Activated CD8-positive, alpha-beta memory T cell treated with anti-CD3 and anti-CD28 coated beads, Interleukin-2, amount 10 ng/mL, durations not matched to agents 7 days and 5 days (primary cell): ENCODE results near the gene ALDOC. TPM values are rescaled to one million over a fixed set of nuclear protein-coding genes. Genes with fewer than 3 reads are reported as not detected.

Source experiments
- ATAC-seq: fragments of 150-1000 bp; cut with Tn5 transposase; one replicate; pipeline ENCODE4 v1.10.0; 2021; ENCODE audit warnings: moderate library complexity
- CTCF ChIA-PET: fragments of 350-600 bp; sonication (Branson Sonifier 250); formaldehyde crosslinking; loops from one replicate; lab custom pipeline; 2021; ENCODE audit warnings: antibody characterized with exemption; lab: Charles Lee
- DNase-seq: peaks from one replicate; pipeline ENCODE4 v3.0.0-alpha.2; 2020
- H3K27ac Mint-ChIP-seq: one replicate; pipeline ENCODE4 v1.8.0; 2021; ENCODE audit warnings: mild to moderate bottlenecking, mixed read lengths
- H3K27me3 Mint-ChIP-seq: one replicate; pipeline ENCODE4 v1.8.0; 2021; ENCODE audit warnings: mixed read lengths
- H3K36me3 Mint-ChIP-seq: one replicate; pipeline ENCODE4 v1.8.0; 2021; ENCODE audit warnings: mild to moderate bottlenecking, mixed read lengths
- H3K4me1 Mint-ChIP-seq: one replicate; pipeline ENCODE4 v1.8.0; 2021; ENCODE audit warnings: mixed read lengths
- H3K4me3 Mint-ChIP-seq: one replicate; pipeline ENCODE4 v1.8.0; 2021; ENCODE audit warnings: mild to moderate bottlenecking, moderate library complexity, mixed read lengths
- H3K9me3 Mint-ChIP-seq: one replicate; pipeline ENCODE4 v1.8.0; 2022; ENCODE audit warnings: low read depth, mixed read lengths
- total RNA-seq, 2 experiments: library from RNA; stranded (reverse); gene quantifications; one replicate each; pipeline ENCODE4 v1.2.3, GENCODE V29; 2021

ALDOC gene
- total RNA-seq: 10 to 100 TPM; 36.9 to 52.0 TPM

DNA sequence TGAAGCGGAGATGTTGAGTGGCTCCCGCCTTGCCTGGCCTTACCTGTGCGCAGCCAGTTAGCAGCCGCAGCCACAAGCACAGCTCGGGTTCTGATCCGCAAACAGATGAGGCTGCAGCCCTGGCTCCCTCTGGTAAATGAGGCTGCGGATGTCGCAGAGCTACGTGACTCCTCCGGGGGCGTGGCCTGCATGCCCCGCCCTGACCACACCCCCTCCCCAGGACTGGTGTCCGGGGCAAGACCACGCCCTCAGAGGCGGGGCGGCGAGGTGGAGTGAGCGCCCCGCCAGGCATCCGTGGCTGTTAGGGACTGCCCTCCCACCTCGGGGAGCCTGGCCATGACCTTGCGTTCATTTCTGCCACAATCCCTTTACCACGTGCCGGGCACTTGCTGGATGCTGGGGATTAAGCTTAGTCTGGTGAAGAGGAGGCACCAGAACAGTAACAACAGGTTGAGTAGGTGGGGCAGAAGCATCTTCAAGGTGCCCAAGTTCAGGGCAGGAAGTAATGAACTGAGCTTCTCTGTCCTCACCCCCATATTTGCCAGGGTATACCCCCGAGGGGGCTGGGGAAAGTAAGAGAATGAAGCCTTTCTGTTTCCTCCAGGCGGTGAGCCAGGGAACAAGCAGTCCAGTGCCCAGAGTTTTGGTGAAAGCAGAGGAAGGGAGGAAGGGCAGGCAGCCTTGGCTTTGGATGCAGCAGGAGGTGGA is at the start of gene ALDOC:
ALDOC (minus strand) TSS at position 138 of the 708 bp plus-strand sequence. CDS start 1,363 bp downstream, outside the sequence.
- Mint-ChIP-seq H3K27me3 (no peaks in the 10 kb centered on the region), H3K36me3 (peaks cover 49% of the 10 kb centered on the region), H3K4me3 (peak within 1 kb of the TSS; percentile 81), H3K9me3 (no peaks in the 10 kb centered on the region), H3K27ac (peak within 1 kb of the TSS; percentile 83), H3K4me1 (peaks cover 59% of the 10 kb centered on the region)
- DNase-seq: peak; percentile 98
- peak; percentile 92 for ATAC-seq
- CTCF ChIA-PET: interaction anchor here (0.9 to 5.4 kb wide), 7 partner anchors 21 to 67 kb away, joined by 3 to 28 read pairs (median 4); no protein-coding TSS in a partner anchor

DNA sequence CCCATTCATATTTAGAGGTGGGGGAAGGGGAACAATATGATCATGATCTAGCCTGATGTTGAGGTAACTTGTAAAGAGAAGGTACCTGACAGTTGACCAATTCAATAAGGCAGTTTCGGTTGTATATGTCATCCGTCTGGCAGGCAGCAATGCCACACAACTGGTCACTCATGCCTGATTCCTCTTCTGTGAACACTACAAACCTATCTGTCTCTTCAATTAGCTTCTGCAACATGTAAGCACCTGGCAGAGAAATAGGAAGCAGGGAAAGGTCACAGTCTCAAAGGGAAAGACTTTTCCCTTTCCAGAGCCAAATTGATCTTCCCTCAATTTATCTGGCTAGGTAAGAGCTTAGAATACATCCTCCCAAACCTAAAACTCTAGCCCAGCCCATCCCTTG is 47.5 kb upstream of the ALDOC start:
- Mint-ChIP-seq H3K36me3 (peaks cover 53% of the 10 kb centered on the region), H3K4me3 (no peak overlapping the region), H3K9me3 (no peaks in the 10 kb centered on the region), H3K4me1 (no peaks in the 10 kb centered on the region), H3K27me3 (no peaks in the 10 kb centered on the region), H3K27ac (no peak overlapping the region)
- CTCF ChIA-PET: interaction anchor here (0.6 to 1.0 kb wide), 2 partner anchors 23 to 138 kb away, joined by 3 read pairs; no protein-coding TSS in a partner anchor
- DNase-seq: no peak
- ATAC-seq: no peak

DNA sequence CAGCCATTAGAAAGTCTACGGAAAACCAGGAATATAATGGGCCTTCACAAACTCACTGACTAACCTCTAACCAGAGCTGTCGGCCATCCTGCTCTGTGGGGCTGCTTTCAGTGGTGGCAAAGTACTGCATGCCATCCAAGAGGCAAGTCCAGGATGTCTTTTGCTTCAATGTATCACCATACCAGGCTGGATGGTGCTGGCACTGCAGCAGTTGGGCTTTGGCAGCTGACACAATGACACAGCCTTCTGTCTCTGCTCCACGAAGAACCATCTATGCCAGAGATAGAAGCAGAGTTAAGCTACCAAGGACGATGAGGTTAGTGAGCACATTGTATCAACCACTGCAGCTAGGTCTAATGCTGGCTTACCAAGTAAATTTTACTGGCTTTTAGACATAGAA is 47.0 kb upstream of the ALDOC start:
- H3K27me3 Mint-ChIP-seq: no peaks in the 10 kb centered on the region
- no peaks in the 10 kb centered on the region for H3K9me3 Mint-ChIP-seq
- H3K4me3 Mint-ChIP-seq: no peak overlapping the region
- no peaks in the 10 kb centered on the region for H3K4me1 Mint-ChIP-seq
- no peak overlapping the region for H3K27ac Mint-ChIP-seq
- peaks cover 58% of the 10 kb centered on the region for H3K36me3 Mint-ChIP-seq
- ATAC-seq (no peak), DNase-seq (no peak)
- CTCF ChIA-PET: interaction anchor here (0.6 to 1.0 kb wide), 3 partner anchors 22 to 139 kb away, joined by 3 read pairs; no protein-coding TSS in a partner anchor

- no peak for DNase-seq
- Mint-ChIP-seq H3K4me1 (no peaks in the 10 kb centered on the region), H3K27me3 (no peaks in the 10 kb centered on the region), H3K36me3 (peaks cover 57% of the 10 kb centered on the region), H3K9me3 (no peaks in the 10 kb centered on the region), H3K27ac (no peak overlapping the region), H3K4me3 (no peak overlapping the region)
- no peak for ATAC-seq
- CTCF ChIA-PET: interaction anchor here (1.1 kb wide), 1 partner anchor 24 kb away, joined by 4 read pairs; no protein-coding TSS in a partner anchor
Measured at GRCh38 chr17:28622186-28622585, 45.5 kb upstream of the ALDOC start.

DNA sequence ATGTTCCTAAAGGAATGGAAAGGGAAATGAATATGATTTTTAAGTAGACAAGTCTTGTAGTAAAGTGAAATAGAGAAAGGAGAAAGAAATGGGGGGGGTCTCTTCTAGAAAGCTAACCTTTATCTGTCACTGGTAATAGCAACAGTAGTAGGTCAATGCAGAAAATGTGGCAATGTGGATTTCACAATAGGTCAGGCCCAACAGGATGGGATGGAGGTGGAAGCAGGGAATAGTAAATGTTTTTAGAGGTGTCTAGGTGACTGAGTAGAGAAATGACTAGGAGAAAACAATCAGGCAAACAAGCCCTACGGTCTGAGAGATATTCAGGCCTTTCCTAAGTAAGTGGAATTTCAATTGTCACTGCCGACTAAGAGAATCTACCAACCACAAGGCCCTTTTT is 43.3 kb upstream of the ALDOC start:
- peaks cover 56% of the 10 kb centered on the region for H3K36me3 Mint-ChIP-seq

GRCh38 chr17:28618464-28618863 is 41.8 kb upstream of the ALDOC start:
- Mint-ChIP-seq H3K27me3 (no peaks in the 10 kb centered on the region), H3K9me3 (no peaks in the 10 kb centered on the region), H3K4me3 (no peak overlapping the region), H3K27ac (no peak overlapping the region), H3K36me3 (peaks cover 61% of the 10 kb centered on the region), H3K4me1 (no peaks in the 10 kb centered on the region)
- ATAC-seq (no peak), DNase-seq (no peak)
- CTCF ChIA-PET: interaction anchor here (1.0 to 1.7 kb wide), 2 partner anchors 16 to 27 kb away, joined by 3 to 6 read pairs; partner anchors contain the start of gene BLTP2

More for the DNA sequence above, 43.3 kb upstream of the ALDOC start:
- no peaks in the 10 kb centered on the region for H3K9me3 Mint-ChIP-seq
- DNase-seq (no peak), ATAC-seq (no peak)
- H3K27ac Mint-ChIP-seq: no peak overlapping the region
- H3K4me1 Mint-ChIP-seq: no peaks in the 10 kb centered on the region
- H3K4me3 Mint-ChIP-seq: no peak overlapping the region
- CTCF ChIA-PET: no interaction called here
- H3K27me3 Mint-ChIP-seq: no peaks in the 10 kb centered on the region

DNA sequence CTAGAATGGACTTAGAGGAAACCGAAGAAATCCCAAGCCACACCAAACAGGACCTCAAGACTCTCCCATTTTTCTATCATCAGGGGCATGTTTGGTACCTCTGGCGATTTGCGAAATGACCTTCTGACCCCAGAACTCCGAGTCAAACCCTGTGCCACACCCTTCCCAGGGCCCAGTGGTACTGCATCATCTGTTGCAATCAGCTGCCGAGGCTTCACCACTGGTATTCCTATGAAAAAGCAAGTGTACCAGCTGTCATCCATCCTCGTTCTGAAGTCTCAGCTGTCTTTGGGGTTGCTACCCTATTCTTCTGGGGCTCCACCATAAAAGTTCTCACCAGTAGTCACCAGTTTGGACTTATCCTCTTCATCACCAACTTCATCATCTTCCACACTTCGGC is 39.6 kb upstream of the ALDOC start:
- H3K36me3 Mint-ChIP-seq: peaks cover 48% of the 10 kb centered on the region
- no peak overlapping the region for H3K4me3 Mint-ChIP-seq

DNA sequence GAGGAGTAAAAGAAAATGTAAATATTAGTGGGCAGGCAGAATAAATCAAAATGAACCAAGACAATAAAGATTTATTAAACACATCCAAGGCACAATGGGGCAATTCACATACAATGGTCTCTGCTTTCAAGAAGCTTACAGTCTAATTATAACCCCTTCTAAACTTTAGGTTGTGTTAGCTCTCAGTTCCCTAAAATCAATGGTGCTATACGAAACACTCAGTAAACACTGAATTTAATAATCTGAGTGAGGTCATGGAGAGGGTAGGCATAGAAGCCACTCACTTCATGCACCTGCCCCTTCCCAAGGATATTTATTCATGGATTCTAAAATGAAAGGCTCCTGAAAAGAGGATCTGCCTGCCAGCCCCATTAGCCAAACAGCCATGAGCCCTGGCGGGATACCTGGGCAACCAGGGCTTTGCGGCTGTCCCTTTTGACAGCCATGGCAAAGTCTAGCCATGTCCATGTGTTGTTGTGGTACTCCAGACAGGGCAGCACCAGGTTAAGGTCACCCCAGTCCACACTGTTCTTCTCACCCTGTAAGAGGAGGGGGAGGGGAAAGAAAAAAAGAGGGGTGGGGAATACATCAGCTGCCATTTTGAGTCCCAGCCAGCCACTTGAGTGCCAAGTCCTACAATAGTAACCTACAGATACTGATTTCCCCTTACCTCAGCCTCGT is 38.7 kb upstream of the ALDOC start:
- no peak for DNase-seq
- CTCF ChIA-PET: interaction anchor here (0.6 to 1.9 kb wide), 2 partner anchors 46 to 65 kb away, joined by 4 read pairs; no protein-coding TSS in a partner anchor
- ATAC-seq: no peak
- peaks cover 46% of the 10 kb centered on the region for H3K36me3 Mint-ChIP-seq
- H3K4me3 Mint-ChIP-seq: no peak overlapping the region
- no peaks in the 10 kb centered on the region for H3K4me1 Mint-ChIP-seq
- H3K27ac Mint-ChIP-seq: no peak overlapping the region
- no peaks in the 10 kb centered on the region for H3K27me3 Mint-ChIP-seq
- H3K9me3 Mint-ChIP-seq: no peaks in the 10 kb centered on the region

More for the DNA sequence above, 39.6 kb upstream of the ALDOC start:
- Mint-ChIP-seq H3K27me3 (no peaks in the 10 kb centered on the region), H3K4me1 (no peaks in the 10 kb centered on the region), H3K27ac (no peak overlapping the region), H3K9me3 (no peaks in the 10 kb centered on the region)
- CTCF ChIA-PET: interaction anchor here (1.2 to 1.9 kb wide), 2 partner anchors 31 to 66 kb away, joined by 3 to 4 read pairs; no protein-coding TSS in a partner anchor
- DNase-seq (no peak), ATAC-seq (no peak)

DNA sequence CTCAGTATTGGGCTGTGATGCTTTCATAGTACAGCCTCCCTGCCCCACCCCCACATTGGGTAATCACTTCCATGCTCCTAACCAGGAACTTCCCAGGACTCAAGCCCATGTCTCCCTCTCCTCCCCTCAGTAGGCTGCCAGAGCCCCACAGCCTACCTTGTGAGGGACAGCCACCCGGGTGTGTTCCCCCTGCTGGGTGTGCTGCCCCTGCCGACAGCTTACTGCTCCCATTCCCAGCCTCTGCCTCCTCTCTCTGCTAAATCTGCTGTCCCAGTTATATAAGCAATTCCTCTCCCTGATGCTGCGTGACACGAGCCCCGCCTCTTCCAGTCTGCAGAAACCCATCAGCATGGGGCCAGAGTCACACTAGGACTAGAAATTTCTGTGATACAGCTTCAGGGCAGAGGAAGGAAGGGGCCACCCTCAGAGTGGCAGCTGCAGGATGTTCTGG is 37.3 kb upstream of the ALDOC start, which contains the start of gene RSKR:
RSKR (minus strand) TSS at position 255 of the 451 bp plus-strand sequence; CDS start at position 231, 24 bp downstream.
- CTCF ChIA-PET: interaction anchor here (0.8 to 2.1 kb wide), 7 partner anchors 14 to 119 kb away, joined by 3 to 14 read pairs (median 5); partner anchors contain the start of gene ALDOC
- Mint-ChIP-seq H3K9me3 (no peaks in the 10 kb centered on the region), H3K27me3 (no peaks in the 10 kb centered on the region), H3K27ac (peak within 1 kb of the TSS; percentile 47), H3K4me1 (no peaks in the 10 kb centered on the region), H3K4me3 (no peak within 1 kb of the TSS), H3K36me3 (peaks cover 40% of the 10 kb centered on the region)
- DNase-seq (no peak), ATAC-seq (no peak)

- CTCF ChIA-PET: interaction anchor here (0.8 to 2.2 kb wide), 17 partner anchors 10 to 118 kb away, joined by 3 to 14 read pairs (median 5); partner anchors contain the start of gene ALDOC
- DNase-seq: peak; percentile 50
- ATAC-seq: peak; percentile 63
- Mint-ChIP-seq H3K4me3 (no peak overlapping the region), H3K36me3 (peaks cover 35% of the 10 kb centered on the region), H3K27me3 (no peaks in the 10 kb centered on the region), H3K4me1 (no peaks in the 10 kb centered on the region), H3K9me3 (no peaks in the 10 kb centered on the region), H3K27ac (peak overlapping the region; percentile 47)
Measured at GRCh38 chr17:28612936-28613872, 36.5 kb upstream of the ALDOC start.

GRCh38 chr17:28612531-28612930 is 35.8 kb upstream of the ALDOC start:
- H3K4me1 Mint-ChIP-seq: no peaks in the 10 kb centered on the region
- no peak overlapping the region for H3K4me3 Mint-ChIP-seq
- no peak for DNase-seq
- no peak overlapping the region for H3K27ac Mint-ChIP-seq
- H3K27me3 Mint-ChIP-seq: no peaks in the 10 kb centered on the region
- no peaks in the 10 kb centered on the region for H3K9me3 Mint-ChIP-seq
- no peak for ATAC-seq
- CTCF ChIA-PET: interaction anchor here (0.8 to 2.2 kb wide), 15 partner anchors 10 to 118 kb away, joined by 3 to 14 read pairs (median 5); no protein-coding TSS in a partner anchor
- H3K36me3 Mint-ChIP-seq: peaks cover 33% of the 10 kb centered on the region

DNA sequence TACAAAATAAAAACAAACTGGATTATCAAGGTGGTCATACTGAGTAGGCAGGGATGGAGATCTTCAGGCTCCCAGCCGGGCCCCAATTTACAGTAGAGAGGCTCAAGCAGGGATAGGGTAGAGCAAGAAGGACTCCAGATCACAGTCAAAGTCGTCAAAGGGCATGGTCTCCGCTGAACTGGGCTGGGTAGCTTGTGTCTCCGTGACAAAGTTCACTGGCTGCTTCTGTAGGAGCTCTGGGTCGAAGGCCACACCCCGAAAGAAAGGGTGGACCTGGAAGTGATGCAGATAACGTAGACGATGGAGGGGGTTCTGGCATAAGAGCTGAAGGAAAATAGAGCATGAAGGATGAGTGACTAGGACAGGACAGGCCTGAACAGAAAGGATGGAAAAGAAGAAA is 33.7 kb upstream of the ALDOC start:
- no peaks in the 10 kb centered on the region for H3K4me1 Mint-ChIP-seq
- no peaks in the 10 kb centered on the region for H3K9me3 Mint-ChIP-seq
- DNase-seq (no peak), ATAC-seq (no peak)
- no peak overlapping the region for H3K27ac Mint-ChIP-seq
- no peaks in the 10 kb centered on the region for H3K27me3 Mint-ChIP-seq
- no peak overlapping the region for H3K4me3 Mint-ChIP-seq
- H3K36me3 Mint-ChIP-seq: peaks cover 19% of the 10 kb centered on the region
- CTCF ChIA-PET: interaction anchor here (1.0 to 4.3 kb wide), 3 partner anchors 9 to 34 kb away, joined by 3 to 10 read pairs (median 3); no protein-coding TSS in a partner anchor
